22Rv1 (cell line): ENCODE results near the gene SLC25A12.

Experiments
- ZFX ChIP-seq: fragments of 450-650 bp; IDR thresholded peaks from 2 replicates; pipeline ENCODE4 v1.6.1; 2017; ENCODE audit warnings: antibody characterized with exemption, borderline replicate concordance
- TF ChIP-seq, protein P1 (sequence below): fragments of 450-650 bp; IDR thresholded peaks from 2 replicates; pipeline ENCODE4 v1.5.1; 2017; ENCODE audit warnings: mild to moderate bottlenecking

DNA sequence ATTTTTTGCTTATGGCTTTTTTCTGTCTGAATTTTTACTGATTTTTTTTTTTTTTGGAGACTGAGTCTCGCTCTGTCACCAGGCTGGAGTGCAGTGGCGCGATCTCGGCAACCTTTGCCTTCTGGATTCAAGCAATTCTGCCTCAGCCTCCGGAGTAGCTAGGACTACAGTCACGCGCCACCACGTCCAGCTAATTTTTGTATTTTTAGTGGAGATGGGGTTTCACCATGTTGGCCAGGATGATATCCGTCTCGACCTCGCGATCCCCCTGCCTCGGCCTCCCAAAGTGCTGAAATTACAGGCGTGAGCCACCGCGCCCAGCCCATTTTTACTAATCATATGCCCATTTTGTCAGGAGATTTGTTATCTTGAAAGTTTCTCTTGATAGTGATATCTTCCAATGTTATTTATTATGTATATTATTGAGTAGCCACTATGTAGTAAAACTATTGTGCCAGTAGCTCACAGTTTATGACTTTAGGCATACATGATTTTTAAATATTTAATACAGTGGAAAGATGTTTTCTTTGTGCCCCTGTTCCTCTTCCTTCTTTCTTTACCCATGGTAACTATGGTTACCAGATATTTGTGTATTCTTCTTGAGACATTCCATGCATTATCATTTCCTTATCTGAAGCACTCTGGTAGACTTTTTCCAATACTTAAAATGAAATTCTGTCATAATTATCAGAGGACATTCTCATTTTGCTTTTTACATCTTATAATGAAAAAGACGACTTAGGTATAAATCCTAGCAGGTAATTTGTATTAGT is 30.3 kb upstream of the SLC25A12 start:
- TF ChIP-seq, protein P1, sequence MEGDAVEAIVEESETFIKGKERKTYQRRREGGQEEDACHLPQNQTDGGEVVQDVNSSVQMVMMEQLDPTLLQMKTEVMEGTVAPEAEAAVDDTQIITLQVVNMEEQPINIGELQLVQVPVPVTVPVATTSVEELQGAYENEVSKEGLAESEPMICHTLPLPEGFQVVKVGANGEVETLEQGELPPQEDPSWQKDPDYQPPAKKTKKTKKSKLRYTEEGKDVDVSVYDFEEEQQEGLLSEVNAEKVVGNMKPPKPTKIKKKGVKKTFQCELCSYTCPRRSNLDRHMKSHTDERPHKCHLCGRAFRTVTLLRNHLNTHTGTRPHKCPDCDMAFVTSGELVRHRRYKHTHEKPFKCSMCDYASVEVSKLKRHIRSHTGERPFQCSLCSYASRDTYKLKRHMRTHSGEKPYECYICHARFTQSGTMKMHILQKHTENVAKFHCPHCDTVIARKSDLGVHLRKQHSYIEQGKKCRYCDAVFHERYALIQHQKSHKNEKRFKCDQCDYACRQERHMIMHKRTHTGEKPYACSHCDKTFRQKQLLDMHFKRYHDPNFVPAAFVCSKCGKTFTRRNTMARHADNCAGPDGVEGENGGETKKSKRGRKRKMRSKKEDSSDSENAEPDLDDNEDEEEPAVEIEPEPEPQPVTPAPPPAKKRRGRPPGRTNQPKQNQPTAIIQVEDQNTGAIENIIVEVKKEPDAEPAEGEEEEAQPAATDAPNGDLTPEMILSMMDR = no peak
- no peak for TF ChIP-seq ZFX
